ENCODE results near the gene KCNAB2. TPM values are rescaled to one million over a fixed set of nuclear protein-coding genes. Genes with fewer than 3 reads are reported as not detected.

KCNAB2 gene
- total RNA-seq (3.5 and 3.7 TPM in 2 replicates), polyA plus RNA-seq (3.1 and 7.4 TPM in 2 replicates)

GRCh38 chr1:6045561-6045960 is at the start of gene KCNAB2:
Gene KCNAB2, plus strand, starts transcription at chr1:6045888. Its CDS starts 5,649 bp downstream, at chr1:6051537.
- Histone ChIP-seq H3K79me2 (no peaks in the 10 kb centered on the region), H3K27me3 (no peaks in the 10 kb centered on the region), H3K4me2 (no peak within 1 kb of the TSS), H3K4me3 (no peak within 1 kb of the TSS), H3K9me3 (ENCODE audit: low read depth) (no peaks in the 10 kb centered on the region), H3K4me1 (ENCODE audit: insufficient read depth) (no peaks in the 10 kb centered on the region), H4K20me1 (ENCODE audit: insufficient read depth, poor library complexity, severe bottlenecking) (no peaks in the 10 kb centered on the region), H2AFZ (no peak within 1 kb of the TSS), H3K9me2 (replicated peaks; ENCODE audit: insufficient read depth) (no peaks in the 10 kb centered on the region), H3K27ac (no peak within 1 kb of the TSS), H3K36me3 (replicated peaks; ENCODE audit: insufficient read depth, low read depth) (no peaks in the 10 kb centered on the region)
- TF ChIP-seq CTCF (IDR thresholded peaks at IDR 0.05; ENCODE audit: poor library complexity) (no peak), EZH2 (IDR thresholded peaks at IDR 0.05; ENCODE audit: borderline replicate concordance) (no peak)
- 79% methylated on average over 15 of the region's 15 CpGs for WGBS (ENCODE audit: low lambda C conversion rate, missing lambda C conversion rate)
- no peak for DNase-seq (ENCODE audit: low spot score)

GRCh38 chr1:5996641-5997270 is 48.9 kb upstream of the KCNAB2 start:
- Histone ChIP-seq H2AFZ (no peak overlapping the region), H3K27ac (no peak overlapping the region), H3K9me3 (ENCODE audit: low read depth) (no peaks in the 10 kb centered on the region), H3K9me2 (replicated peaks; ENCODE audit: insufficient read depth) (no peaks in the 10 kb centered on the region), H3K27me3 (peaks cover 11% of the 10 kb centered on the region), H3K36me3 (replicated peaks; ENCODE audit: insufficient read depth, low read depth) (no peaks in the 10 kb centered on the region), H4K20me1 (ENCODE audit: insufficient read depth, poor library complexity, severe bottlenecking) (no peaks in the 10 kb centered on the region), H3K4me3 (no peak overlapping the region), H3K79me2 (no peaks in the 10 kb centered on the region), H3K4me1 (ENCODE audit: insufficient read depth) (no peaks in the 10 kb centered on the region), H3K4me2 (no peak overlapping the region)
- TF ChIP-seq CTCF (IDR thresholded peaks at IDR 0.05; ENCODE audit: poor library complexity) (no peak), EZH2phosphoT487 (IDR thresholded peaks at IDR 0.05; ENCODE audit: low read depth, severe bottlenecking, unreplicated experiment) (no peak), EZH2 (IDR thresholded peaks at IDR 0.05; ENCODE audit: borderline replicate concordance) (no peak)
- no peak for DNase-seq (ENCODE audit: low spot score)
- 89% methylated on average over 16 of the region's 16 CpGs for WGBS (ENCODE audit: low lambda C conversion rate, missing lambda C conversion rate)

- Histone ChIP-seq H3K36me3 (replicated peaks; ENCODE audit: insufficient read depth, low read depth) (no peaks in the 10 kb centered on the region), H3K79me2 (no peaks in the 10 kb centered on the region), H3K4me3 (no peak overlapping the region), H2AFZ (no peak overlapping the region), H3K9me2 (replicated peaks; ENCODE audit: insufficient read depth) (no peaks in the 10 kb centered on the region), H3K27me3 (peaks cover 11% of the 10 kb centered on the region), H3K9me3 (ENCODE audit: low read depth) (no peaks in the 10 kb centered on the region), H3K4me2 (no peak overlapping the region), H3K4me1 (ENCODE audit: insufficient read depth) (no peaks in the 10 kb centered on the region), H4K20me1 (ENCODE audit: insufficient read depth, poor library complexity, severe bottlenecking) (no peaks in the 10 kb centered on the region), H3K27ac (no peak overlapping the region)
- WGBS (ENCODE audit: low lambda C conversion rate, missing lambda C conversion rate): 68% methylated on average over 4 of the region's 5 CpGs
- TF ChIP-seq EZH2 (IDR thresholded peaks at IDR 0.05; ENCODE audit: borderline replicate concordance) (no peak), EZH2phosphoT487 (IDR thresholded peaks at IDR 0.05; ENCODE audit: low read depth, severe bottlenecking, unreplicated experiment) (no peak), CTCF (IDR thresholded peaks at IDR 0.05; ENCODE audit: poor library complexity) (no peak)
- no peak for DNase-seq (ENCODE audit: low spot score)
These were observed 48.4 kb upstream of the KCNAB2 start for GRCh38 chr1:5997316-5997715.

All from hepatocyte (in vitro differentiated cells).